Measurements from ENCODE around the gene MMP14. TPM values are rescaled to one million over a fixed set of nuclear protein-coding genes. Genes with fewer than 3 reads are reported as not detected.
A peak's percentile ranks its signal among the peaks of the same experiment; 100 is the strongest.

Gene MMP14
- total and polyA plus RNA-seq, 9 of the 15 experiments (the other 6 are each of a cell fraction or from before 2014, with no cell fraction given) = 0.36 to 5.8 (median 1.3) TPM; not detected in 2

DNA sequence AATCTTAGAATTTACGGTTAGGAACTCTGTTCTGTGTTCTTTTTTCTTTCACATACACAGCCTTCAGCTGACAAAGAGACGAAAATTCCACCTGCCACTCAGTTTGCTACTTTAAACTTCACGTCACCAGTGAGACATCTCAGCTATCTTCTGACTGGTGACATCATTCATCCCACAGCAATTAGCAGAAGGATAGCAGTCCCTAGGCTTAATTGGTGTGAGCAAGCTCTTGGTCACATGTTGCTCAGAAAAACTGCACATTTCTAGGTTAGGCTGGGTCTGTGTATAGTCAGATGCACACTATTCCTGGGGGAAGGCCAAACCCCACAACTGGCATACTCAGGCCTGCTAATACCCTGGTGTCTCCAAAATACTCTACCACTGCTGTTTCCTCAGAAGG is 45.1 kb upstream of the MMP14 start (continued):
- TF ChIP-seq, protein P1, sequence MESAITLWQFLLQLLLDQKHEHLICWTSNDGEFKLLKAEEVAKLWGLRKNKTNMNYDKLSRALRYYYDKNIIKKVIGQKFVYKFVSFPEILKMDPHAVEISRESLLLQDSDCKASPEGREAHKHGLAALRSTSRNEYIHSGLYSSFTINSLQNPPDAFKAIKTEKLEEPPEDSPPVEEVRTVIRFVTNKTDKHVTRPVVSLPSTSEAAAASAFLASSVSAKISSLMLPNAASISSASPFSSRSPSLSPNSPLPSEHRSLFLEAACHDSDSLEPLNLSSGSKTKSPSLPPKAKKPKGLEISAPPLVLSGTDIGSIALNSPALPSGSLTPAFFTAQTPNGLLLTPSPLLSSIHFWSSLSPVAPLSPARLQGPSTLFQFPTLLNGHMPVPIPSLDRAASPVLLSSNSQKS (CRISPR knock-in tag; IDR thresholded peaks at IDR 0.05) = no peak
- no peak for TF ChIP-seq ZNF3 (CRISPR knock-in tag; IDR thresholded peaks at IDR 0.05)
- TF ChIP-seq, protein P2, sequence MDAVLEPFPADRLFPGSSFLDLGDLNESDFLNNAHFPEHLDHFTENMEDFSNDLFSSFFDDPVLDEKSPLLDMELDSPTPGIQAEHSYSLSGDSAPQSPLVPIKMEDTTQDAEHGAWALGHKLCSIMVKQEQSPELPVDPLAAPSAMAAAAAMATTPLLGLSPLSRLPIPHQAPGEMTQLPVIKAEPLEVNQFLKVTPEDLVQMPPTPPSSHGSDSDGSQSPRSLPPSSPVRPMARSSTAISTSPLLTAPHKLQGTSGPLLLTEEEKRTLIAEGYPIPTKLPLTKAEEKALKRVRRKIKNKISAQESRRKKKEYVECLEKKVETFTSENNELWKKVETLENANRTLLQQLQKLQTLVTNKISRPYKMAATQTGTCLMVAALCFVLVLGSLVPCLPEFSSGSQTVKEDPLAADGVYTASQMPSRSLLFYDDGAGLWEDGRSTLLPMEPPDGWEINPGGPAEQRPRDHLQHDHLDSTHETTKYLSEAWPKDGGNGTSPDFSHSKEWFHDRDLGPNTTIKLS (IDR thresholded peaks at IDR 0.05; ENCODE audit: borderline replicate concordance, low read depth) = no peak
- no peak for TF ChIP-seq SMAD3 (CRISPR knock-in tag; conservative IDR thresholded peaks at IDR 0.05)
- TF ChIP-seq L3MBTL2 (IDR thresholded peaks at IDR 0.05) = no peak
- no peak for TF ChIP-seq SMAD2 (IDR thresholded peaks at IDR 0.05; ENCODE audit: low read depth, low read length)
- no peak for TF ChIP-seq GATAD2B (IDR thresholded peaks at IDR 0.05; ENCODE audit: borderline replicate concordance)
- no peak for TF ChIP-seq KAT2B (IDR thresholded peaks at IDR 0.05; ENCODE audit: low read depth, low read length)
- TF ChIP-seq, protein P3, sequence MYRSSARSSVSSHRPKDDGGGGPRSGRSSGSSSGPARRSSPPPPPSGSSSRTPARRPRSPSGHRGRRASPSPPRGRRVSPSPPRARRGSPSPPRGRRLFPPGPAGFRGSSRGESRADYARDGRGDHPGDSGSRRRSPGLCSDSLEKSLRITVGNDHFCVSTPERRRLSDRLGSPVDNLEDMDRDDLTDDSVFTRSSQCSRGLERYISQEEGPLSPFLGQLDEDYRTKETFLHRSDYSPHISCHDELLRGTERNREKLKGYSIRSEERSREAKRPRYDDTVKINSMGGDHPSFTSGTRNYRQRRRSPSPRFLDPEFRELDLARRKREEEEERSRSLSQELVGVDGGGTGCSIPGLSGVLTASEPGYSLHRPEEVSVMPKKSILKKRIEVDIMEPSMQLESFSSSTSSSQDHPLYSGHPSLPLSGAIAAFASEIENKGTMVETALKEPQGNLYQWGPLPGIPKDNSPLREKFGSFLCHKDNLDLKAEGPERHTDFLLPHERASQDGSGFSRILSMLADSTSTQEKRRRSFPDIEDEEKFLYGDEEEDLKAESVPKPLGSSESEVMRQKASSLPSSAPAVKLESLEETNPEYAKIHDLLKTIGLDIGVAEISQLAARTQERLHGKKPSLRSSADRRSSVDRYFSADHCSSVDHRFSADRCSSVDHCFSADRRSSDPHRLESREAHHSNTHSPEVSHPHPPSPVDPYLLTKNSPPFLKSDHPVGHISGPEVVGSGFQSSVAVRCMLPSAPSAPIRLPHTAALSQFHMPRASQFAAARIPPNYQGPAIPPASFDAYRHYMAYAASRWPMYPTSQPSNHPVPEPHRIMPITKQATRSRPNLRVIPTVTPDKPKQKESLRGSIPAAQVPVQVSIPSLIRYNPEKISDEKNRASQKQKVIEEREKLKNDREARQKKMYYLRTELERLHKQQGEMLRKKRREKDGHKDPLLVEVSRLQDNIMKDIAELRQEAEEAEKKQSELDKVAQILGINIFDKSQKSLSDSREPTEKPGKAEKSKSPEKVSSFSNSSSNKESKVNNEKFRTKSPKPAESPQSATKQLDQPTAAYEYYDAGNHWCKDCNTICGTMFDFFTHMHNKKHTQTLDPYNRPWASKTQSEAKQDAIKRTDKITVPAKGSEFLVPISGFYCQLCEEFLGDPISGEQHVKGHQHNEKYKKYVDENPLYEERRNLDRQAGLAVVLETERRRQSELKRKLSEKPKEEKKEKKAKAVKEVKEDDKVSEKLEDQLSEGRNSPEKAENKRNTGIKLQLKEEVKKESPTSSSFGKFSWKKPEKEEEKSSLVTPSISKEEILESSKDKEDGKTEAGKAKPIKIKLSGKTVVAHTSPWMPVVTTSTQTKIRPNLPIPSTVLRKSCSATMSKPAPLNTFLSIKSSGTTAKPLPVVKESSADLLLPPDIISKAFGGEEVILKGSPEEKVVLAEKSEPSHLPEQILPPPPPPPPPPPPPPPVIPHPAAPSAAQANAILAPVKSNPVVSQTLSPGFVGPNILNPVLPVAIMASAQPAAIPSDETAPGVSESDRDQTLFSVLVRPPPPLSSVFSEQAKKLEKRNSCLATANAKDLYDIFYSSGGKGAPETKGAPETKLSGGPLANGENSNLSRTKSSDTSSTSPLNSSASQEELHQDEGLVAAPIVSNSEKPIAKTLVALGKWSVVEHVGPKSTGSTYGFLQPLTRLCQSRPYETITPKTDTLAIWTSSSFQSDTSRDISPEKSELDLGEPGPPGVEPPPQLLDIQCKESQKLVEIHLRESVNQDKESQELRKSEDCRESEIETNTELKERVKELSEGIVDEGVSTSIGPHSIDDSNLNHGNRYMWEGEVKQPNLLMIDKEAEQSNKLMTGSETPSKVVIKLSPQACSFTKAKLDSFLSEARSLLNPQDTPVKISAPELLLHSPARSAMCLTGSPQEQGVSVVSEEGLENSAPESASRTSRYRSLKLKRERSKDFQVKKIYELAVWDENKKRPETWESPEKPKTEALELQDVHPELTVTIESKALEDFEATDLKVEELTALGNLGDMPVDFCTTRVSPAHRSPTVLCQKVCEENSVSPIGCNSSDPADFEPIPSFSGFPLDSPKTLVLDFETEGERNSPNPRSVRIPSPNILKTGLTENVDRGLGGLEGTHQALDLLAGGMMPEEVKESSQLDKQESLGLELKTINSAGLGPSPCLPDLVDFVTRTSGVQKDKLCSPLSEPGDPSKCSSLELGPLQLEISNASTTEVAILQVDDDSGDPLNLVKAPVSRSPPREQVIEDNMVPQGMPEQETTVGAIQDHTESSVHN (IDR thresholded peaks at IDR 0.05; ENCODE audit: borderline replicate concordance in 1 of 2, low read depth in 1 of 2) = 0 out of 4 replicates have a peak, but pooled peaks of 1 of the 2 experiments have one; percentile 32
- no peak for TF ChIP-seq RBFOX2 (IDR thresholded peaks at IDR 0.05; ENCODE audit: low read depth, low read length)
- no peak for TF ChIP-seq CREBBP (IDR thresholded peaks at IDR 0.05; ENCODE audit: low read depth, low read length)
- TF ChIP-seq POLR3A (IDR thresholded peaks at IDR 0.05; ENCODE audit: borderline replicate concordance, extremely low read depth, insufficient read depth, insufficient read length) = no peak
- peak; percentile 93 for TF ChIP-seq ATF7 (IDR thresholded peaks at IDR 0.05)
- TF ChIP-seq, protein P4, sequence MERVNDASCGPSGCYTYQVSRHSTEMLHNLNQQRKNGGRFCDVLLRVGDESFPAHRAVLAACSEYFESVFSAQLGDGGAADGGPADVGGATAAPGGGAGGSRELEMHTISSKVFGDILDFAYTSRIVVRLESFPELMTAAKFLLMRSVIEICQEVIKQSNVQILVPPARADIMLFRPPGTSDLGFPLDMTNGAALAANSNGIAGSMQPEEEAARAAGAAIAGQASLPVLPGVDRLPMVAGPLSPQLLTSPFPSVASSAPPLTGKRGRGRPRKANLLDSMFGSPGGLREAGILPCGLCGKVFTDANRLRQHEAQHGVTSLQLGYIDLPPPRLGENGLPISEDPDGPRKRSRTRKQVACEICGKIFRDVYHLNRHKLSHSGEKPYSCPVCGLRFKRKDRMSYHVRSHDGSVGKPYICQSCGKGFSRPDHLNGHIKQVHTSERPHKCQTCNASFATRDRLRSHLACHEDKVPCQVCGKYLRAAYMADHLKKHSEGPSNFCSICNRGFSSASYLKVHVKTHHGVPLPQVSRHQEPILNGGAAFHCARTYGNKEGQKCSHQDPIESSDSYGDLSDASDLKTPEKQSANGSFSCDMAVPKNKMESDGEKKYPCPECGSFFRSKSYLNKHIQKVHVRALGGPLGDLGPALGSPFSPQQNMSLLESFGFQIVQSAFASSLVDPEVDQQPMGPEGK (CRISPR knock-in tag; IDR thresholded peaks at IDR 0.05; ENCODE audit: borderline replicate concordance) = no peak
- no peak for TF ChIP-seq LCOR (CRISPR knock-in tag; IDR thresholded peaks at IDR 0.05)

Data from K562 (cell line).